NB4 (cell line): ENCODE results near the gene CAB39L.

Source experiments
- MAX ChIP-seq: IDR thresholded peaks from 2 replicates; pipeline ENCODE4 v1.6.1; 2011; ENCODE audit warnings: low read depth, low read length
- POLR2A ChIP-seq: IDR thresholded peaks from 2 replicates; pipeline ENCODE4 v1.6.1; 2011; ENCODE audit warnings: mild to moderate bottlenecking; ENCODE audit not compliant: insufficient read length; ENCODE audit errors: extremely low read depth

GRCh38 chr13:49454388-49455006 lies 10.6 kb upstream of the CAB39L start:
- TF ChIP-seq POLR2A (no peak), MAX (no peak)
